ENCODE results near the gene NFS1.
A peak's percentile ranks its signal among the peaks of the same experiment; 100 is the strongest.
"Not testable (repeated sequence)": the region's sequence is repeated elsewhere in the genome, so short reads cannot be mapped to it uniquely, and the experiment has no call there.

The NFS1 gene

DNA sequence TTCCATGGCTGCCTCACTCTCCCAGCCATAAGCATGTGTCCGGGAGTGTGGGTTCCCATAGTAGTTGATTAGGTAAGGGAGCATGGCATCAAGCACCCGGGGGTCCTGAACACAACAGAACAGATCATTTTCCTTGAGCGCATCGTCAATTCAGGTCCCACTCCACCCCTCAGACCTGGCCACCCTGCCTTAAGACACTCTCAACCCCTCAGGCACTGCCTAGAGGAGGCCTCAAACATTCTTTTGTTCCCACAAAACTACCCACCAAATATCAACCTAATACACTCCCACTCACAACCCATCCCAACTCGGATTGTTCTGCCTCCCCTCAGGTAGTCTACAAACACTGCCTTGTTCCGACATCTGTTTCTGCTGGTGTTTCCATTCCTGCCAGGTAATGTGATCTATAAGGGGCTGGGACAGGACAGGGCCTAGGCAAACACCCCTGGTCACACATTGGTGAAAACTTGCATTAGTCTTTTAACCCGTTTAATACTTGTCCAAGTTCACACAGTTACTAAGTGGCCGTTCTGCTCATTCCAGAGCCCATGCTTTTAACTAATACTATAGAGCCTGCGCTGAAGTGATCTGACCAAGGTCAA, 1.4 kb downstream of the NFS1 start:
- H3K36me3 Mint-ChIP-seq (ENCODE audit: low read depth): peaks cover 16% of the 10 kb centered on the region
- no peak for DNase-seq
- peaks cover 32% of the 10 kb centered on the region for H3K4me1 Mint-ChIP-seq
- H3K27ac Mint-ChIP-seq: peak overlapping the region; percentile 7
- no peaks in the 10 kb centered on the region for H3K9me3 Mint-ChIP-seq
- TF ChIP-seq, protein P1, sequence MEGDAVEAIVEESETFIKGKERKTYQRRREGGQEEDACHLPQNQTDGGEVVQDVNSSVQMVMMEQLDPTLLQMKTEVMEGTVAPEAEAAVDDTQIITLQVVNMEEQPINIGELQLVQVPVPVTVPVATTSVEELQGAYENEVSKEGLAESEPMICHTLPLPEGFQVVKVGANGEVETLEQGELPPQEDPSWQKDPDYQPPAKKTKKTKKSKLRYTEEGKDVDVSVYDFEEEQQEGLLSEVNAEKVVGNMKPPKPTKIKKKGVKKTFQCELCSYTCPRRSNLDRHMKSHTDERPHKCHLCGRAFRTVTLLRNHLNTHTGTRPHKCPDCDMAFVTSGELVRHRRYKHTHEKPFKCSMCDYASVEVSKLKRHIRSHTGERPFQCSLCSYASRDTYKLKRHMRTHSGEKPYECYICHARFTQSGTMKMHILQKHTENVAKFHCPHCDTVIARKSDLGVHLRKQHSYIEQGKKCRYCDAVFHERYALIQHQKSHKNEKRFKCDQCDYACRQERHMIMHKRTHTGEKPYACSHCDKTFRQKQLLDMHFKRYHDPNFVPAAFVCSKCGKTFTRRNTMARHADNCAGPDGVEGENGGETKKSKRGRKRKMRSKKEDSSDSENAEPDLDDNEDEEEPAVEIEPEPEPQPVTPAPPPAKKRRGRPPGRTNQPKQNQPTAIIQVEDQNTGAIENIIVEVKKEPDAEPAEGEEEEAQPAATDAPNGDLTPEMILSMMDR (IDR thresholded peaks at IDR 0.05): no peak
- H3K27me3 Mint-ChIP-seq (ENCODE audit: low read depth, poor library complexity): no peaks in the 10 kb centered on the region
- peak overlapping the region; percentile 96 for H3K4me3 Mint-ChIP-seq

DNA sequence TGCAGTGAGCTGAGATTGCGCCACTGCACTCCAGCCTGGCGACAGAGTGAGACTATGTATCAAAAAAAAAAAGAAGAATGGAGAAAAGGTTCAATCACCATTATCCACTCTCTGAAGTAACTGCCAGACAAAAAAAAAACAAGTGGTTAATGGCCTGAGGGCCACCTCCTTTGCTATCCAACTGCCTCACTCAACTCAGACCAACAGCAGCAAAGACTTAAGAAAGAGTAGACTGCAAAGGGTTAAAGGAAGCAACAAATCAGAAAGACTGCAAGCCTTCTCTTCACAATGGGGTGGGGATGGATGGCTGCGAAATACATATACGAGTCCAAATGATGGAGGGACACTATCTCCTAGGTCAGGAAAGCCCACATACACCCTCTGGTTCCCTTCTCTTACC, 3.2 kb downstream of the NFS1 start:
- peaks cover 14% of the 10 kb centered on the region for H3K36me3 Mint-ChIP-seq (ENCODE audit: low read depth)
- H3K4me3 Mint-ChIP-seq: no peak overlapping the region
- H3K9me3 Mint-ChIP-seq: no peaks in the 10 kb centered on the region
- TF ChIP-seq, protein P1 (IDR thresholded peaks at IDR 0.05): no peak
- H3K27me3 Mint-ChIP-seq (ENCODE audit: low read depth, poor library complexity): peaks cover 4% of the 10 kb centered on the region
- no peak for DNase-seq
- H3K27ac Mint-ChIP-seq: no peak overlapping the region
- peaks cover 32% of the 10 kb centered on the region for H3K4me1 Mint-ChIP-seq

DNA sequence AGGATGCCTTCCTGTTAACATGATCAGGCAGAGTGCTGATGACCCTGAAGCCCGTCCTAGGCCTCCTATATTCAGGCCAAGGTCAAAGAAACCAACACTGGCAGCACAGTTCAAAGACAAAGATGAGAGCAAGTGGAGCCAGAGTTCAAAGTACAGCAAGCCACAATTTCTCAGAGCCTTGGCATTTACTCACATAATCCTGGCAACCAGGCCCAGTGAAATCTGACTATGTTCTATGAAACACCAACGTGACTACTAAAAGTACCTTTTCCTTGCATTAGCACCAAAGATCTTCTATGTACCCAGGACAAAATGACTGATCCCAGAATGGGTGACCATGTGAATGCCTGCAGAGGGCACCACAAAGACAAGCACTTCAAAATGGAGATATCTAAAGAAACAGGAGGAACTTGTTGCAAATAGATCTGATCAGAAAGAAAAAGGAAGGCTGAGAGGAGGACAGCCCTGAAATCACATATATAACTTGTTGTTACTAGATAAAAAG, 3.9 kb downstream of the NFS1 start:
- Mint-ChIP-seq H3K27ac (no peak overlapping the region), H3K4me3 (no peak overlapping the region)
- no peak for DNase-seq

DNA sequence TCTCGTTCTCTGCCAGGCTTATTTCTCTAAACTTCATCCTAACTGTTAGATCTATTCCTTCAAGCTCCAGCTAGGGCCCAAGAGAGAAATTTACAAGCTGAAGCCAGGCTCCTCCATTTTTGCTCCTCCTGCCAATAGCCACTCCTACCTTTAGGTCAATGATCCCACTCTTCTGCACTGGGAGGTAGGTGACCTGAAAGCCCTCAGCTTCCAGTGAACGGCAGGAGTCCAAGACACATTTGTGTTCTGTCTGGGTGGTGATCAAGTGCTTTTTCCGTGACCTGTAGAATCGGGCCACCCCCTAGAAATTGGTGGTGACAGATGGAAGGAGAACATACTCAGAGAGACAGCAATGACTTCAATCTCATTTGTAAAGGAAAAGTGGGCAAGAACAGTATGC, 8.9 kb downstream of the NFS1 start:
- Mint-ChIP-seq H3K4me3 (no peak overlapping the region), H3K9me3 (peaks cover 22% of the 10 kb centered on the region), H3K4me1 (no peaks in the 10 kb centered on the region), H3K27me3 (ENCODE audit: low read depth, poor library complexity) (peaks cover 4% of the 10 kb centered on the region), H3K36me3 (ENCODE audit: low read depth) (peaks cover 45% of the 10 kb centered on the region), H3K27ac (peak overlapping the region; percentile 27)
- no peak for DNase-seq
- TF ChIP-seq, protein P1 (IDR thresholded peaks at IDR 0.05): no peak

More for the DNA sequence above, 3.9 kb downstream of the NFS1 start:
- Mint-ChIP-seq H3K36me3 (ENCODE audit: low read depth) (peaks cover 18% of the 10 kb centered on the region), H3K4me1 (peaks cover 25% of the 10 kb centered on the region), H3K9me3 (no peaks in the 10 kb centered on the region), H3K27me3 (ENCODE audit: low read depth, poor library complexity) (peaks cover 4% of the 10 kb centered on the region)
- TF ChIP-seq, protein P1 (IDR thresholded peaks at IDR 0.05): no peak

DNA sequence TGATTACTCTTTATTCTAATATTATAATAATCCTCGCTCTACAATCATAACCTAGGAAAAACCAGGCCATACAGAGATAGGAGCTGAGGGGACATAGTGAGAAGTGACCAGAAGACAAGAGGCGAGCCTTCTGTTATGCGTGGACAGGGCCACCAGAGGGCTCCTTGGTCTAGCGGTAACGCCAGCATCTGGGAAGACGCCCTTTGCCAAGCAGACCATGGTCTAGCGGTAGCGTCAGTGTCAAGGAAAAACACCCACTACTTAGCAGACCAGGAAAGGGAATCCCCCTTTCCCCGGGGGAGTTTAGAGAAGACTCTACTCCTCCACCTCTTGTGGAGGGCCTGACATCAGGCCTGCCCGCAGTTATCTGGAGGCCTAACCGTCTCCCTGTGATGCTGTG, 12.3 kb downstream of the NFS1 start:
- H3K9me3 Mint-ChIP-seq: peaks cover 22% of the 10 kb centered on the region

DNA sequence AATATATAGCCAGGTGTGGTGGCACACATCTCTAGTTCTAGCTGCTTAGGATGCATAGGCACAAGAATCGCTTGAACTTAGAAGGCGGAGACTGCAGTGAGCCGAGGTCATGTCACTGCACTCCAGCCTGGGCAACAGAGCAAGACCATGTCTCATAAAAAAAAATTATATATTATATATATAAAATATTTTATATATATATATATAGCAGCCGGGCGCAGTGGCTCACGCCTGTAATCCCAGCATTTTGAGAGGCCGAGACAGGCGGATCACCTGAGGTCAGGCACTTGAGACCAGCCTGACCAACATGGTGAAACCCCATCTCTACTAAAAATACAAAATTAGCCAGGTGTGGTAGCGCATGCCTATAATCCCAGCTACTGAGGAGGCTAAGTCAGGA, 13.8 kb downstream of the NFS1 start:
- H3K4me3 Mint-ChIP-seq; H3K4me1 Mint-ChIP-seq; H3K27me3 Mint-ChIP-seq (ENCODE audit: low read depth, poor library complexity); H3K27ac Mint-ChIP-seq; DNase-seq: not testable (repeated sequence)
- Mint-ChIP-seq H3K36me3 (ENCODE audit: low read depth) (peaks cover 36% of the 10 kb centered on the region), H3K9me3 (peaks cover 22% of the 10 kb centered on the region)

More for the DNA sequence above, 12.3 kb downstream of the NFS1 start:
- not testable (repeated sequence) for H3K27me3 Mint-ChIP-seq (ENCODE audit: low read depth, poor library complexity); DNase-seq; H3K4me1 Mint-ChIP-seq; H3K27ac Mint-ChIP-seq; H3K4me3 Mint-ChIP-seq
- H3K36me3 Mint-ChIP-seq (ENCODE audit: low read depth): peaks cover 40% of the 10 kb centered on the region

DNA sequence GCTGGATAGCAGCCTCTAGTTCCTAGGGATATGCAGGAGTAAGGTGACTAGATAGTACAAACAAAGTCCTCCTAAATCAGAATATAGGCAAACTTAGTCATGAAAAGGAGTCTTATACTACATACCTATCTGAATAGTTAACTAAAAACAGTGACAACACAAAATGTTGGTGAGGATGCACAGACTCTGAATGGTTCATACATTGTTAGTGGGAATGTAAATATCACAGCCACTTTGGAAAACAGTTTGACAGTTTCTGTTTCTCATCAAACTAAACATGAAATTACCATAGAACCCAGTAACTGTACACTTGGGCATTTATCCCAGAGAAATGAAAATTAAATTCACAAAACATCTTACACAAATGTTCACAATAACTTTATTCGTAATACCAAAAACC, 17.2 kb downstream of the NFS1 start:
- peaks cover 16% of the 10 kb centered on the region for H3K36me3 Mint-ChIP-seq (ENCODE audit: low read depth)
- no peaks in the 10 kb centered on the region for H3K27me3 Mint-ChIP-seq (ENCODE audit: low read depth, poor library complexity)
- TF ChIP-seq, protein P1 (IDR thresholded peaks at IDR 0.05): no peak
- H3K27ac Mint-ChIP-seq: no peak overlapping the region
- H3K4me3 Mint-ChIP-seq: no peak overlapping the region
- peaks cover 2% of the 10 kb centered on the region for H3K9me3 Mint-ChIP-seq
- DNase-seq: no peak
- H3K4me1 Mint-ChIP-seq: peaks cover 11% of the 10 kb centered on the region
